Neutrophil (primary cell): ENCODE measurements around the gene MXI1.
A peak's percentile ranks its signal among the peaks of the same experiment; 100 is the strongest.

ENCODE experiments used
- H3K27ac ChIP-seq: fragments of 200-600 bp; sonication (generic); 2 replicates; pipeline ENCODE4 v1.5.1; 2016; ENCODE audit warnings: mild to moderate bottlenecking, moderate library complexity
- H3K27me3 ChIP-seq: fragments of 200-600 bp; sonication (generic); 2 replicates; pipeline ENCODE4 v1.6.0; 2016; ENCODE audit warnings: mild to moderate bottlenecking
- H3K36me3 ChIP-seq: fragments of 200-600 bp; sonication (generic); 2 replicates; pipeline ENCODE4 v1.5.1; 2017
- H3K4me1 ChIP-seq, 2 experiments: fragments of 200-600 bp in 1 of 2; sonication (generic) in 1 of 2; 1 replicate in 1 of 2; 2 replicates in 1 of 2; pipeline versions ENCODE4 v1.5.1 to v1.6.1; 2013 to 2016; ENCODE audit warnings: low read depth in 1 of 2, low read length in 1 of 2, mild to moderate bottlenecking in 1 of 2, moderate library complexity in 1 of 2; ENCODE audit not compliant: control insufficient read depth in 1 of 2, insufficient read depth in 1 of 2
- H3K4me3 ChIP-seq, 2 experiments: fragments of 200-600 bp in 1 of 2; sonication (generic) in 1 of 2; 1 replicate in 1 of 2; 2 replicates in 1 of 2; pipeline ENCODE4 v1.5.1; 2013 to 2016; ENCODE audit warnings: low read depth in 1 of 2, low read length in 1 of 2, mild to moderate bottlenecking in 1 of 2, moderate library complexity in 1 of 2
- H3K9me3 ChIP-seq: fragments of 200-600 bp; sonication (generic); 2 replicates; pipeline ENCODE4 v1.5.1; 2016
- TF ChIP-seq, protein P1 (sequence below): fragments of 200-600 bp; sonication (generic); IDR thresholded peaks from 2 replicates; pipeline ENCODE4 v1.5.1; 2016; ENCODE audit warnings: antibody characterized with exemption

Gene MXI1

DNA sequence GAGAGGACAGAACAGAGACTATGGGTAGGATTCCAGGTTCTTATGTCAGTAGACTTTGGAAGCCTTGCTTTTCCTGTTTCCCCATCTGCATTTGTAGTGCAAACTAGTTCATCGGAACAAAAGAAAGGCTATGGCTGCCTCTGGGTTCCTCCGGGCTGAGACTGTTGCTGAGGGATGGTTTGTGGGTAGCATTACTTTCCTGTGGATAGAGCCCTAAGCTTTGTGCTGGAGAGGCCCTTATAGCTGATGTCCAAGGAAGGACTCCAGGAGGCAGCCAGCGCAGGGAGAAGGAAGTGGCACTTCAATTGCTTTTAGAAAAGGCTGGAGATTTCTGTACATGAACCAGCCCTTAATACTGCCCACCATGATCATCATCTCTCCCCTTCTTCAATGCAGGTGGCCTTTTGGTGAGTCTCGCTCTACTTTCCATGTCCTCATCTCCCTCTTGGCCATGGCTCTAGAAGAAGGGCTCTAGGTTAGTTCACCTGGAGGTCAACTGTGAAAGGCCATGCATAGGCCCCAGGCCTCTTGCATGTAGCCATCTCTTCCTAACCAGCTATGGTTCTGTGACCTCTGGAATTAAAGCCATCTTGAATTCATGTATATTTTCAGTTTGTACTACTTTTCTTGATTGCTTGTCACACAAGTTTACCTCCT, 15.4 kb downstream of the MXI1 start:
- Histone ChIP-seq H3K27me3 (no peaks in the 10 kb centered on the region), H3K4me1 (peaks cover 74% of the 10 kb centered on the region in 2 experiments), H3K27ac (peak overlapping the region; percentile 97), H3K9me3 (no peaks in the 10 kb centered on the region), H3K4me3 (peak overlapping the region in 1 of 2 experiments; percentile 50), H3K36me3 (no peaks in the 10 kb centered on the region)
- TF ChIP-seq, protein P1, sequence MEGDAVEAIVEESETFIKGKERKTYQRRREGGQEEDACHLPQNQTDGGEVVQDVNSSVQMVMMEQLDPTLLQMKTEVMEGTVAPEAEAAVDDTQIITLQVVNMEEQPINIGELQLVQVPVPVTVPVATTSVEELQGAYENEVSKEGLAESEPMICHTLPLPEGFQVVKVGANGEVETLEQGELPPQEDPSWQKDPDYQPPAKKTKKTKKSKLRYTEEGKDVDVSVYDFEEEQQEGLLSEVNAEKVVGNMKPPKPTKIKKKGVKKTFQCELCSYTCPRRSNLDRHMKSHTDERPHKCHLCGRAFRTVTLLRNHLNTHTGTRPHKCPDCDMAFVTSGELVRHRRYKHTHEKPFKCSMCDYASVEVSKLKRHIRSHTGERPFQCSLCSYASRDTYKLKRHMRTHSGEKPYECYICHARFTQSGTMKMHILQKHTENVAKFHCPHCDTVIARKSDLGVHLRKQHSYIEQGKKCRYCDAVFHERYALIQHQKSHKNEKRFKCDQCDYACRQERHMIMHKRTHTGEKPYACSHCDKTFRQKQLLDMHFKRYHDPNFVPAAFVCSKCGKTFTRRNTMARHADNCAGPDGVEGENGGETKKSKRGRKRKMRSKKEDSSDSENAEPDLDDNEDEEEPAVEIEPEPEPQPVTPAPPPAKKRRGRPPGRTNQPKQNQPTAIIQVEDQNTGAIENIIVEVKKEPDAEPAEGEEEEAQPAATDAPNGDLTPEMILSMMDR = no peak

- Histone ChIP-seq H3K9me3 (no peaks in the 10 kb centered on the region), H3K4me3 (no peak overlapping the region), H3K27ac (peak overlapping the region; percentile 97), H3K36me3 (peaks cover 5% of the 10 kb centered on the region), H3K27me3 (no peaks in the 10 kb centered on the region), H3K4me1 (peaks cover 71% of the 10 kb centered on the region in 2 experiments)
- TF ChIP-seq, protein P1 = no peak
Observed at GRCh38 chr10:110223298-110223925, 16.0 kb downstream of the MXI1 start.

DNA sequence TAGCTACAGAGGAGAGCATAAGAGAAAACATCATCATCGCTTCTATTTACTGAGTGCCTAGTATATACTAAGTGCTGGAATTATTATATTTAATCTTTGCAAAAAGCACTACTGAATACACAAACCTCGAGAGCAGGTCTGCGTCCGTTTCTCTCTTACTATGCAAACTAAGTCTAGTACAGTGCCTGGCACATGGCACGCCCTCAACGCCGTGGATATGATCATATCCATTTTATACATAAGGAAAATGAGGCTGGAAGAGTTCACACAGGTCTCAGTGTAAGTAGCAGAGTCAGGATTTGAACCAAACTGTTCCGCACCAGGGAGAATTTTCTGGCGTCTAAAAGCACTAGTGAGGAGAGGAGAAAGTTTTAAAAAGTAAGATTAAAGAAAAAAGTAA, 17.6 kb downstream of the MXI1 start:
- peaks cover 55 to 56% of the 10 kb centered on the region in 2 experiments for H3K4me1 ChIP-seq
- TF ChIP-seq, protein P1 = no peak
- no peaks in the 10 kb centered on the region for H3K9me3 ChIP-seq
- peak overlapping the region; percentile 88 to 97 for H3K4me3 ChIP-seq
- peaks cover 12% of the 10 kb centered on the region for H3K36me3 ChIP-seq
- peak overlapping the region; percentile 96 for H3K27ac ChIP-seq
- no peaks in the 10 kb centered on the region for H3K27me3 ChIP-seq

GRCh38 chr10:110225441-110225755, 18.0 kb downstream of the MXI1 start:
- Histone ChIP-seq H3K27ac (peak overlapping the region; percentile 96), H3K4me3 (peak overlapping the region; percentile 88 to 97), H3K9me3 (no peaks in the 10 kb centered on the region), H3K27me3 (no peaks in the 10 kb centered on the region), H3K36me3 (peaks cover 12% of the 10 kb centered on the region), H3K4me1 (peaks cover 51 to 52% of the 10 kb centered on the region in 2 experiments)
- TF ChIP-seq, protein P1 = no peak

GRCh38 chr10:110225756-110226542, 18.5 kb downstream of the MXI1 start:
- H3K4me3 ChIP-seq = peak overlapping the region; percentile 88 to 97

More at GRCh38 chr10:110225756-110226542, 18.5 kb downstream of the MXI1 start:
- Histone ChIP-seq H3K27ac (peak overlapping the region; percentile 96), H3K9me3 (no peaks in the 10 kb centered on the region), H3K4me1 (peaks cover 45 to 46% of the 10 kb centered on the region in 2 experiments), H3K27me3 (no peaks in the 10 kb centered on the region), H3K36me3 (peaks cover 12% of the 10 kb centered on the region)
- TF ChIP-seq, protein P1 = peak; percentile 89
